HEK293 (cell line): ENCODE results near the gene CCSER1.

Source experiments
- HOXC10 ChIP-seq: sonication (generic); formaldehyde crosslinking; IDR thresholded peaks from 2 replicates; pipeline ENCODE4 v1.8.1; 2023; ENCODE audit warnings: mild to moderate bottlenecking, missing genetic modification reagents
- OVOL3 ChIP-seq: fragments of 450-650 bp; formaldehyde crosslinking; IDR thresholded peaks from 2 replicates; pipeline ENCODE4 v1.5.1; 2016; ENCODE audit warnings: missing biosample characterization, missing genetic modification characterization
- PATZ1 ChIP-seq: fragments of 450-650 bp; formaldehyde crosslinking; IDR thresholded peaks from 2 replicates; pipeline ENCODE4 v1.5.1; 2016; ENCODE audit warnings: missing biosample characterization, missing genetic modification characterization
- PRDM2 ChIP-seq: fragments of 450-650 bp; formaldehyde crosslinking; IDR thresholded peaks from 2 replicates; pipeline ENCODE4 v1.5.1; 2016; ENCODE audit warnings: missing biosample characterization, missing genetic modification characterization, borderline replicate concordance
- SCRT1 ChIP-seq: fragments of 450-650 bp; formaldehyde crosslinking; IDR thresholded peaks from 2 replicates; pipeline ENCODE4 v1.5.1; 2016; ENCODE audit warnings: missing biosample characterization, missing genetic modification characterization, borderline replicate concordance
- SETDB1 ChIP-seq: IDR thresholded peaks from one replicate; pipeline ENCODE4 v1.6.1; 2017; ENCODE audit warnings: mild to moderate bottlenecking, low read length, moderate library complexity, mixed read lengths; ENCODE audit not compliant: insufficient read length
- WT1 ChIP-seq: fragments of 450-650 bp; formaldehyde crosslinking; IDR thresholded peaks from 2 replicates; pipeline ENCODE4 v1.5.1; 2016; ENCODE audit warnings: missing biosample characterization, missing genetic modification characterization
- YY2 ChIP-seq: fragments of 450-650 bp; formaldehyde crosslinking; IDR thresholded peaks from 2 replicates; pipeline ENCODE4 v1.5.1; 2016; ENCODE audit warnings: missing biosample characterization, missing genetic modification characterization
- ZBTB10 ChIP-seq: fragments of 450-650 bp; formaldehyde crosslinking; IDR thresholded peaks from 2 replicates; pipeline ENCODE4 v1.5.1; 2016; ENCODE audit warnings: missing biosample characterization, missing genetic modification characterization
- ZBTB20 ChIP-seq: fragments of 450-650 bp; formaldehyde crosslinking; IDR thresholded peaks from 2 replicates; pipeline ENCODE4 v1.5.1; 2016; ENCODE audit warnings: missing biosample characterization, missing genetic modification characterization
- ZBTB21 ChIP-seq: fragments of 450-650 bp; formaldehyde crosslinking; IDR thresholded peaks from 2 replicates; pipeline ENCODE4 v1.5.1; 2017; ENCODE audit warnings: missing biosample characterization, missing genetic modification characterization
- ZFP69B ChIP-seq: fragments of 450-650 bp; formaldehyde crosslinking; IDR thresholded peaks from 2 replicates; pipeline ENCODE4 v1.5.1; 2016; ENCODE audit warnings: missing biosample characterization, missing genetic modification characterization
- ZNF133 ChIP-seq: fragments of 450-650 bp; formaldehyde crosslinking; IDR thresholded peaks from 2 replicates; pipeline ENCODE4 v1.5.1; 2016; ENCODE audit warnings: missing biosample characterization, missing genetic modification characterization
- ZNF23 ChIP-seq: fragments of 450-650 bp; formaldehyde crosslinking; IDR thresholded peaks from 2 replicates; pipeline ENCODE4 v1.5.1; 2016; ENCODE audit warnings: missing biosample characterization, missing genetic modification characterization, borderline replicate concordance
- ZNF266 ChIP-seq: fragments of 450-650 bp; formaldehyde crosslinking; IDR thresholded peaks from 2 replicates; pipeline ENCODE4 v1.5.1; 2016; ENCODE audit warnings: missing biosample characterization, missing genetic modification characterization, low read depth
- ZNF311 ChIP-seq: fragments of 450-650 bp; formaldehyde crosslinking; IDR thresholded peaks from 2 replicates; pipeline ENCODE4 v1.5.1; 2017; ENCODE audit warnings: missing biosample characterization, missing genetic modification characterization, borderline replicate concordance
- ZNF341 ChIP-seq: fragments of 450-650 bp; formaldehyde crosslinking; IDR thresholded peaks from 2 replicates; pipeline ENCODE4; 2016; ENCODE audit warnings: low read depth, missing biosample characterization, missing genetic modification characterization
- ZNF362 ChIP-seq: fragments of 450-650 bp; formaldehyde crosslinking; IDR thresholded peaks from 2 replicates; pipeline ENCODE4 v1.5.1; 2016; ENCODE audit warnings: missing biosample characterization, missing genetic modification characterization
- ZNF473 ChIP-seq: fragments of 450-650 bp; formaldehyde crosslinking; IDR thresholded peaks from 2 replicates; pipeline ENCODE4 v1.5.1; 2017; ENCODE audit warnings: missing biosample characterization, missing genetic modification characterization
- ZNF544 ChIP-seq: fragments of 450-650 bp; formaldehyde crosslinking; IDR thresholded peaks from 2 replicates; pipeline ENCODE4 v1.5.0; 2017; ENCODE audit warnings: missing biosample characterization, missing genetic modification characterization
- ZNF558 ChIP-seq: fragments of 450-650 bp; formaldehyde crosslinking; IDR thresholded peaks from 2 replicates; pipeline ENCODE4 v1.5.1; 2016; ENCODE audit warnings: missing biosample characterization, missing genetic modification characterization
- ZNF596 ChIP-seq: fragments of 450-650 bp; IDR thresholded peaks from 2 replicates; pipeline ENCODE4 v1.5.0; 2018; ENCODE audit warnings: missing biosample characterization, mild to moderate bottlenecking, missing genetic modification characterization, moderate library complexity
- ZNF623 ChIP-seq: fragments of 450-650 bp; formaldehyde crosslinking; IDR thresholded peaks from 2 replicates; pipeline ENCODE4 v1.5.1; 2016; ENCODE audit warnings: missing biosample characterization, missing genetic modification characterization
- ZNF624 ChIP-seq: fragments of 450-650 bp; formaldehyde crosslinking; IDR thresholded peaks from 2 replicates; pipeline ENCODE4 v1.5.1; 2017; ENCODE audit warnings: missing biosample characterization, missing genetic modification characterization
- ZNF626 ChIP-seq: fragments of 450-650 bp; sonication (Bioruptor Pico); formaldehyde crosslinking; IDR thresholded peaks from 2 replicates; pipeline ENCODE4 v1.5.1; 2018; ENCODE audit warnings: missing biosample characterization, missing genetic modification characterization, inconsistent platforms
- ZNF645 ChIP-seq: fragments of 450-650 bp; formaldehyde crosslinking; IDR thresholded peaks from 2 replicates; pipeline ENCODE4; 2016; ENCODE audit warnings: missing biosample characterization, missing genetic modification characterization
- ZNF660 ChIP-seq: fragments of 450-650 bp; IDR thresholded peaks from 2 replicates; pipeline ENCODE4 v1.5.1; 2018; ENCODE audit warnings: missing biosample characterization, mild to moderate bottlenecking, missing genetic modification characterization
- ZNF664 ChIP-seq: fragments of 450-650 bp; formaldehyde crosslinking; IDR thresholded peaks from 2 replicates; pipeline ENCODE4 v1.5.1; 2016; ENCODE audit warnings: missing biosample characterization, missing genetic modification characterization

Gene CCSER1

GRCh38 chr4:91064157-91064853 lies 937.1 kb downstream of the CCSER1 start (continued):
- TF ChIP-seq ZFP69B (tag by site-specific recombination) (0 out of 2 replicates have a peak, but pooled peaks have one; percentile 18), ZNF341 (tag by site-specific recombination) (peak; percentile 94), ZNF473 (tag by site-specific recombination) (no peak), ZNF626 (tag by site-specific recombination) (no peak), OVOL3 (peak; percentile 70; the same call in 1 of the 2 replicates), ZNF645 (tag by site-specific recombination) (no peak), ZNF624 (tag by site-specific recombination) (no peak), ZNF596 (tag by site-specific recombination) (peak; percentile 48; the same call in 1 of the 2 replicates), ZBTB10 (tag by site-specific recombination) (no peak), ZNF558 (tag by site-specific recombination) (peak; percentile 66), ZNF311 (tag by site-specific recombination) (no peak), PATZ1 (peak; percentile 43; the same call in 1 of the 2 replicates), YY2 (tag by site-specific recombination) (no peak), ZBTB20 (tag by site-specific recombination) (no peak), PRDM2 (tag by site-specific recombination) (no peak), ZNF623 (tag by site-specific recombination) (no peak), WT1 (tag by site-specific recombination) (peak; percentile 76), ZNF23 (tag by site-specific recombination) (no peak), ZNF544 (tag by site-specific recombination) (no peak), ZNF664 (tag by site-specific recombination) (peak; percentile 42; the same call in 1 of the 2 replicates), ZNF266 (tag by site-specific recombination) (no peak), ZNF133 (no peak), ZNF660 (tag by site-specific recombination) (0 out of 2 replicates have a peak, but pooled peaks have one; percentile 49), ZNF362 (tag by site-specific recombination) (no peak), SETDB1 (peak; percentile 40), SCRT1 (tag by site-specific recombination) (no peak), HOXC10 (CRISPR knock-in tag) (no peak), ZBTB21 (tag by site-specific recombination) (peak; percentile 71)
